ENCODE results near the gene CIZ1.

Gene CIZ1

GRCh38 chr9:128211981-128212281 is 20.6 kb upstream of the CIZ1 start:
- FAIRE-seq = no peak

- no peak for FAIRE-seq
Observed at GRCh38 chr9:128211186-128211980, 20.0 kb upstream of the CIZ1 start.

- no peak for FAIRE-seq
Observed at GRCh38 chr9:128208946-128209669, 17.7 kb upstream of the CIZ1 start.

GRCh38 chr9:128208386-128208785 is 17.0 kb upstream of the CIZ1 start:
- FAIRE-seq = no peak

- no peak for FAIRE-seq
Observed at GRCh38 chr9:128206916-128207910, 15.8 kb upstream of the CIZ1 start.

- no peak for FAIRE-seq
Observed at GRCh38 chr9:128206484-128206883, 15.1 kb upstream of the CIZ1 start.

- FAIRE-seq = no peak
Observed at GRCh38 chr9:128205296-128205944, 14.0 kb upstream of the CIZ1 start.

- no peak for FAIRE-seq
Observed at GRCh38 chr9:128204858-128205257, 13.5 kb upstream of the CIZ1 start.

- no peak for FAIRE-seq
Observed at GRCh38 chr9:128203707-128204551, 12.6 kb upstream of the CIZ1 start.

GRCh38 chr9:128203024-128203706 is 11.8 kb upstream of the CIZ1 start, which contains the start of gene DNM1:
DNM1 (plus strand) TSS chr9:128203379; CDS start chr9:128203471, 92 bp downstream.
- FAIRE-seq = no peak

- no peak for FAIRE-seq
Observed at GRCh38 chr9:128202648-128203023, 11.3 kb upstream of the CIZ1 start.

- no peak for FAIRE-seq
Observed at GRCh38 chr9:128201441-128202369, 10.3 kb upstream of the CIZ1 start.

- no peak for FAIRE-seq
Observed at GRCh38 chr9:128193469-128194096, 2.2 kb upstream of the CIZ1 start.

GRCh38 chr9:128192601-128193371 is 1.4 kb upstream of the CIZ1 start:
- FAIRE-seq = no peak

- no peak for FAIRE-seq
Observed at GRCh38 chr9:128190516-128191405, 611 bp downstream of the CIZ1 start.

GRCh38 chr9:128190013-128190412 is 1.4 kb downstream of the CIZ1 start:
- FAIRE-seq = no peak

GRCh38 chr9:128188209-128188608 is 3.2 kb downstream of the CIZ1 start:
- FAIRE-seq = no peak

GRCh38 chr9:128187361-128187760 is 4.0 kb downstream of the CIZ1 start:
- FAIRE-seq = no peak

Measured in islet of Langerhans (tissue), 1 donor.